Endodermal cell (in vitro differentiated cells): Measurements from ENCODE around the gene LRRK1. TPM values are rescaled to one million over a fixed set of nuclear protein-coding genes. Genes with fewer than 3 reads are reported as not detected.
A peak's percentile ranks its signal among the peaks of the same experiment; 100 is the strongest.

Experiments
- DNase-seq: peaks from one replicate; pipeline ENCODE4 v3.0.0-alpha.2; 2017
- H3K27ac ChIP-seq: 2 replicates; pipeline ENCODE4 v1.5.1; 2013; ENCODE audit warnings: mild to moderate bottlenecking, low read depth, low read length, moderate library complexity
- H3K27me3 ChIP-seq: 2 replicates; pipeline ENCODE4 v1.6.1; 2013; ENCODE audit warnings: mild to moderate bottlenecking, low read length, moderate library complexity; ENCODE audit not compliant: insufficient read depth, control insufficient read depth, poor library complexity, severe bottlenecking
- H3K36me3 ChIP-seq: 2 replicates; pipeline ENCODE4 v1.7.0; 2013; ENCODE audit warnings: mild to moderate bottlenecking, low read length, moderate library complexity; ENCODE audit not compliant: control insufficient read depth, insufficient read depth
- H3K4me1 ChIP-seq: one replicate; pipeline ENCODE4 v1.7.0; 2013; ENCODE audit warnings: low read length; ENCODE audit not compliant: control insufficient read depth, insufficient read depth
- H3K4me3 ChIP-seq: 2 replicates; pipeline ENCODE4 v1.5.1; 2013; ENCODE audit warnings: mild to moderate bottlenecking, low read length, moderate library complexity
- H3K9ac ChIP-seq: 2 replicates; pipeline ENCODE4 v1.6.1; 2013; ENCODE audit warnings: mild to moderate bottlenecking, low read length, moderate library complexity; ENCODE audit not compliant: poor library complexity, severe bottlenecking; ENCODE audit errors: extremely low read depth
- H3K9me3 ChIP-seq: 2 replicates; pipeline ENCODE4 v1.6.1; 2013; ENCODE audit warnings: mild to moderate bottlenecking, low read length, moderate library complexity; ENCODE audit not compliant: control insufficient read depth
- H3K27ac Mint-ChIP-seq: 2 replicates; pipeline ENCODE4 v1.8.0; 2020; ENCODE audit warnings: mixed read lengths
- H3K27me3 Mint-ChIP-seq: 2 replicates; pipeline ENCODE4 v1.8.0; 2021; ENCODE audit warnings: mild to moderate bottlenecking, mixed read lengths; ENCODE audit not compliant: insufficient read depth
- H3K36me3 Mint-ChIP-seq: 2 replicates; pipeline ENCODE4 v1.8.0; 2020; ENCODE audit warnings: low read depth, mixed read lengths
- H3K4me1 Mint-ChIP-seq: 2 replicates; pipeline ENCODE4 v1.8.0; 2020; ENCODE audit warnings: mixed read lengths
- H3K4me3 Mint-ChIP-seq: 2 replicates; pipeline ENCODE4 v1.8.0; 2020; ENCODE audit warnings: mild to moderate bottlenecking, moderate library complexity, mixed read lengths
- H3K9me3 Mint-ChIP-seq: 2 replicates; pipeline ENCODE4 v1.8.0; 2020; ENCODE audit warnings: mild to moderate bottlenecking, mixed read lengths
- WGBS, 2 experiments: methylation state at CpG; one replicate each; pipeline versions ENCODE4 v1.1.5 to v1.1.7; 2013; ENCODE audit warnings: missing lambda C conversion rate in 2 of 2, mixed read lengths in 1 of 2; ENCODE audit not compliant: insufficient coverage in 1 of 2, insufficient read length in 1 of 2; 5-methylcytosine and 5-hydroxymethylcytosine counted together
- total RNA-seq, 2 donors: library from RNA; stranded (reverse); fragmentation: NEBNext Ultra II Directional in 1 of 2; extraction: Animal tissue kit (Norgen Biotek cat#: 25700) in 1 of 2; gene quantifications; 2 replicates in 1 of 2; 3 replicates in 1 of 2; pipeline ENCODE4 v1.2.1, GENCODE V29; 2021
- TF ChIP-seq, protein P1 (sequence below): fragments of 200-600 bp; sonication (generic); conservative IDR thresholded peaks from 2 replicates; pipeline ENCODE4 v1.5.0; 2021; ENCODE audit warnings: antibody characterized with exemption, mild to moderate bottlenecking

LRRK1 gene
- total RNA-seq, 2 donors from 2014 or later, result 2.7 to 5.1 TPM

DNA sequence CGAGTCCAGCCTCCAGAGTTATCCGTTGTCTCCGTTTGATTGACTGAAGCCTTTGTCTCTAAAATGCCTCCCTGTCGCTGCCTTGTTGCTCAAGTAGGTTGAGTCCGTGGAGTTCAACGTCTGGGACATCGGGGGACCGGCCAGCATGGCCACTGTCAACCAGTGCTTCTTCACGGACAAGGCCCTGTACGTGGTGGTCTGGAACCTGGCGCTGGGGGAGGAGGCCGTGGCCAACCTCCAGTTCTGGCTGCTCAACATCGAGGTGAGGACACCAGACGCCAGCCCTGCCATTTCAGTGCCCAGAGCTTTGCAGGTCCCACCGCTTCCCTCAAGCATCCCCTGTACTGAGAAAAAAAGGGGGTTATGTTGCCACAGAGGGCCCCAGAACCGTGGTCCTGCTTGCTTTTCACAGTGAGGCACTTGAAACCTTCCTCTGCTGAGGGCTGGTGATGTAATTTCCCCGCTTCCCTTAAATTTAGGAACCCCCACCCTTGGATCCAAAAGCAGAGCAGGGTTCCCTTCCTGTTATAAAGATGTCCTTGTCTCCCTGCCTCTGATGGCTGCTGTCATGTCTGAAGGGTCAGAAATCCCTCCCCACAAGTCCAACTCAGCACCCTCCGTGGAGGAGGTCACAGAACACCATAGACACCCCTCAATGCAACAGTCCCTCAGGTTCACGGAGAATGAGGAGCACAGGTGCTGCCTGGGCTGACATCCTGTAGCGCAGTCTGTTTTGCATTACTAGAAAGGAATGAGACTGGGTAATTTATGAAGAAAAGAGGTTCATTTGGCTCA, 105.7 kb downstream of the LRRK1 start:
- WGBS, 2 experiments, result 91 to 93% methylated on average over 17 to 20 of the region's 20 CpGs
- Mint-ChIP-seq H3K9me3 (no peaks in the 10 kb centered on the region), H3K36me3 (no peaks in the 10 kb centered on the region), H3K27me3 (peaks cover 2% of the 10 kb centered on the region), H3K4me1 (no peaks in the 10 kb centered on the region), H3K4me3 (no peak overlapping the region), H3K27ac (no peak overlapping the region)
- peak; percentile 22 for DNase-seq
- TF ChIP-seq, protein P1, sequence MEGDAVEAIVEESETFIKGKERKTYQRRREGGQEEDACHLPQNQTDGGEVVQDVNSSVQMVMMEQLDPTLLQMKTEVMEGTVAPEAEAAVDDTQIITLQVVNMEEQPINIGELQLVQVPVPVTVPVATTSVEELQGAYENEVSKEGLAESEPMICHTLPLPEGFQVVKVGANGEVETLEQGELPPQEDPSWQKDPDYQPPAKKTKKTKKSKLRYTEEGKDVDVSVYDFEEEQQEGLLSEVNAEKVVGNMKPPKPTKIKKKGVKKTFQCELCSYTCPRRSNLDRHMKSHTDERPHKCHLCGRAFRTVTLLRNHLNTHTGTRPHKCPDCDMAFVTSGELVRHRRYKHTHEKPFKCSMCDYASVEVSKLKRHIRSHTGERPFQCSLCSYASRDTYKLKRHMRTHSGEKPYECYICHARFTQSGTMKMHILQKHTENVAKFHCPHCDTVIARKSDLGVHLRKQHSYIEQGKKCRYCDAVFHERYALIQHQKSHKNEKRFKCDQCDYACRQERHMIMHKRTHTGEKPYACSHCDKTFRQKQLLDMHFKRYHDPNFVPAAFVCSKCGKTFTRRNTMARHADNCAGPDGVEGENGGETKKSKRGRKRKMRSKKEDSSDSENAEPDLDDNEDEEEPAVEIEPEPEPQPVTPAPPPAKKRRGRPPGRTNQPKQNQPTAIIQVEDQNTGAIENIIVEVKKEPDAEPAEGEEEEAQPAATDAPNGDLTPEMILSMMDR, result no peak
- H3K27ac ChIP-seq, result no peak overlapping the region
- H3K4me3 ChIP-seq, result no peak overlapping the region
- no peaks in the 10 kb centered on the region for H3K36me3 ChIP-seq
- H3K9ac ChIP-seq, result no peak overlapping the region
- H3K9me3 ChIP-seq, result no peaks in the 10 kb centered on the region
- no peaks in the 10 kb centered on the region for H3K4me1 ChIP-seq
- H3K27me3 ChIP-seq, result no peaks in the 10 kb centered on the region

DNA sequence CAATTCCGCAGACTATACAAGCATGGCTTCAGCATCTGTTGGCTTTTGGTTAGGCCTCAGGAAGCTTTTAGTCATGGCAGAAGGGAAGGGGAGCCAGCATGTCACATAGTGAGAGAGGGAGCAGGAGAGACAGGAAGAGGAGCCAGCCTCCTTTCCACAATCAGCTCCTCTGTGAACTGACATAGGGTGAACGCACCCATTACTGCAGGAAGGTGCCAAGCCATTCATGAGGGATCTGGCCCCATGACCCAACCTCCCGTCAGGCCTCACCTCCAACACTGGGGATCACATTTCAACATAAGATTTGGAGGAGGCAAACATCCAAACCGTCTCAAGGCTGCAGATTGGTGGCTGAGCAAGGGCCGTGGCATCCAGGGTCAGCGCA, 106.3 kb downstream of the LRRK1 start:
- no peak overlapping the region for H3K4me3 Mint-ChIP-seq
- H3K36me3 ChIP-seq, result no peaks in the 10 kb centered on the region
- H3K9me3 ChIP-seq, result no peaks in the 10 kb centered on the region
- H3K4me1 Mint-ChIP-seq, result no peaks in the 10 kb centered on the region
- no peaks in the 10 kb centered on the region for H3K36me3 Mint-ChIP-seq
- H3K27ac Mint-ChIP-seq, result no peak overlapping the region
- TF ChIP-seq, protein P1, result no peak
- 96 to 100% methylated on average over 6 of the region's 6 CpGs for WGBS, 2 experiments
- H3K27me3 ChIP-seq, result no peaks in the 10 kb centered on the region
- H3K9me3 Mint-ChIP-seq, result no peaks in the 10 kb centered on the region
- no peak overlapping the region for H3K4me3 ChIP-seq
- DNase-seq, result peak; percentile 13
- peaks cover 2% of the 10 kb centered on the region for H3K27me3 Mint-ChIP-seq
- H3K27ac ChIP-seq, result no peak overlapping the region
- H3K4me1 ChIP-seq, result no peaks in the 10 kb centered on the region
- no peak overlapping the region for H3K9ac ChIP-seq

DNA sequence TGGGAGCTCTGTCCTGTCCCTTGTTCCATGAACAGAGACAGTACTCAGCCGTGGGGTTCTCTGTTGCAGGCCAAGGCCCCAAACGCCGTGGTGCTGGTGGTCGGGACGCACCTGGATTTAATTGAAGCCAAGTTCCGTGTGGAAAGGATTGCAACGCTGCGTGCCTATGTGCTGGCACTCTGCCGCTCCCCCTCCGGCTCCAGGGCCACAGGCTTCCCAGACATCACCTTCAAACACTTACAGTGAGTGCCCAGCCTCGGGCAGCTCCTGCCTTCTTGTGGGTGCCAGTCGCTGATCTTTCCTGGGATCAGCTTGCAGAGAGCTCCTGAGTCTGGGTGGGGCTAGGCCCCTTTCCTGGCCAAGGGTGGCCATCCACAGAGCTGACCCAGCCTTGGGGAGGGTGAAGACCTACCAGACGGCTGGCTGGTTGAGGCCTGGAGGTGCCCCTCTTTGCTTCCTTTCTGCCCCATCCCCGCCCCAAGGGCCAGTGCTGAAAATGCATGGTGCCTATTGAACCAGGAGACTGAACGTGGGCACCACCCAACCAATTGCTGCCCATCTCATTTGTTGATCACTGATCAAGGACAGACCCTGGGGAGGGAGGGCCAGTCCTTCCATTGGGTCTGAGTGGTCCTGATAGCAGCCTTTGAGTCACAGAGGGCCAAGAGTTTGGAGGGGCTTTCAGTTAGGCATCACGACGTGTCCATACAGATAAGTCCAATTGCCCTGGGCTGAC, 106.9 kb downstream of the LRRK1 start:
- DNase-seq, result peak; percentile 30
- Histone ChIP-seq H3K9ac (no peak overlapping the region), H3K9me3 (no peaks in the 10 kb centered on the region), H3K27ac (no peak overlapping the region), H3K27me3 (no peaks in the 10 kb centered on the region), H3K4me3 (no peak overlapping the region), H3K4me1 (no peaks in the 10 kb centered on the region), H3K36me3 (no peaks in the 10 kb centered on the region)
- no peak overlapping the region for H3K27ac Mint-ChIP-seq
- no peak overlapping the region for H3K4me3 Mint-ChIP-seq
- H3K27me3 Mint-ChIP-seq, result peaks cover 2% of the 10 kb centered on the region
- TF ChIP-seq, protein P1, result no peak
- no peaks in the 10 kb centered on the region for H3K9me3 Mint-ChIP-seq
- no peaks in the 10 kb centered on the region for H3K36me3 Mint-ChIP-seq
- H3K4me1 Mint-ChIP-seq, result no peaks in the 10 kb centered on the region
- 93 to 95% methylated on average over 12 to 17 of the region's 17 CpGs for WGBS, 2 experiments
